NT2/D1 (cell line): Measurements from ENCODE around the gene NNMT.

Experiments
- DNase-seq: peaks from one replicate; pipeline ENCODE4 v3.0.0-alpha.2; 2011; ENCODE audit warnings: low read depth, low spot score
- H3K27me3 ChIP-seq: 2 replicates; pipeline ENCODE4 v1.6.0; 2011; ENCODE audit warnings: mild to moderate bottlenecking; ENCODE audit not compliant: insufficient read length, insufficient read depth
- H3K36me3 ChIP-seq: 2 replicates; pipeline ENCODE4 v1.6.1; 2011; ENCODE audit warnings: mild to moderate bottlenecking, low read length, mixed read lengths; ENCODE audit not compliant: insufficient read depth, insufficient read length
- H3K4me1 ChIP-seq: 2 replicates; pipeline ENCODE4 v1.5.1; 2011; ENCODE audit not compliant: insufficient read depth, insufficient read length
- H3K4me3 ChIP-seq: 2 replicates; pipeline ENCODE4 v1.5.1; 2011; ENCODE audit warnings: low read depth; ENCODE audit not compliant: insufficient read length
- H3K9ac ChIP-seq: 2 replicates; pipeline ENCODE4 v1.6.0; 2011; ENCODE audit warnings: low read depth; ENCODE audit not compliant: insufficient read length
- H3K9me3 ChIP-seq: 2 replicates; pipeline ENCODE4 v1.5.1; 2011; ENCODE audit warnings: mild to moderate bottlenecking, low read length; ENCODE audit not compliant: insufficient read depth
- SUZ12 ChIP-seq: IDR thresholded peaks from 2 replicates; pipeline ENCODE4 v1.6.1; 2011; ENCODE audit not compliant: insufficient read length, insufficient read depth; ENCODE audit errors: extremely low read depth
- YY1 ChIP-seq: IDR thresholded peaks from 2 replicates; pipeline ENCODE4 v1.6.1; 2011; ENCODE audit not compliant: insufficient read length, insufficient read depth
- ZNF274 ChIP-seq: IDR thresholded peaks from 2 replicates; pipeline ENCODE4 v1.6.1; 2011; ENCODE audit warnings: mild to moderate bottlenecking, low read depth, low read length

Gene NNMT

GRCh38 chr11:114279792-114280546 lies 16.2 kb upstream of the NNMT start:
- no peak for TF ChIP-seq SUZ12
- TF ChIP-seq YY1, result no peak
- no peak for TF ChIP-seq ZNF274
- no peaks in the 10 kb centered on the region for H3K9me3 ChIP-seq
- no peak overlapping the region for H3K4me3 ChIP-seq
- no peak for DNase-seq
- H3K9ac ChIP-seq, result no peak overlapping the region
- peaks cover 2% of the 10 kb centered on the region for H3K4me1 ChIP-seq
- H3K36me3 ChIP-seq, result no peaks in the 10 kb centered on the region
- no peaks in the 10 kb centered on the region for H3K27me3 ChIP-seq

- Histone ChIP-seq H3K27me3 (no peaks in the 10 kb centered on the region), H3K4me1 (peaks cover 2% of the 10 kb centered on the region), H3K9ac (no peak overlapping the region), H3K4me3 (no peak overlapping the region), H3K36me3 (no peaks in the 10 kb centered on the region), H3K9me3 (no peaks in the 10 kb centered on the region)
- TF ChIP-seq ZNF274 (no peak), SUZ12 (no peak), YY1 (no peak)
- DNase-seq, result peak; percentile 81
Measured at GRCh38 chr11:114280696-114281095, 15.5 kb upstream of the NNMT start.

GRCh38 chr11:114281388-114281956 lies 14.7 kb upstream of the NNMT start:
- Histone ChIP-seq H3K9ac (no peak overlapping the region), H3K4me1 (peaks cover 2% of the 10 kb centered on the region), H3K4me3 (no peak overlapping the region), H3K27me3 (no peaks in the 10 kb centered on the region), H3K9me3 (no peaks in the 10 kb centered on the region), H3K36me3 (no peaks in the 10 kb centered on the region)
- TF ChIP-seq ZNF274 (no peak), YY1 (no peak), SUZ12 (no peak)
- no peak for DNase-seq

GRCh38 chr11:114282488-114282887 lies 13.7 kb upstream of the NNMT start:
- H3K27me3 ChIP-seq, result no peaks in the 10 kb centered on the region
- no peaks in the 10 kb centered on the region for H3K36me3 ChIP-seq
- H3K9ac ChIP-seq, result no peak overlapping the region
- H3K4me3 ChIP-seq, result no peak overlapping the region
- H3K4me1 ChIP-seq, result peaks cover 2% of the 10 kb centered on the region
- no peak for TF ChIP-seq SUZ12
- TF ChIP-seq ZNF274, result no peak
- no peak for TF ChIP-seq YY1
- no peak for DNase-seq
- H3K9me3 ChIP-seq, result no peaks in the 10 kb centered on the region

GRCh38 chr11:114283422-114283821 lies 12.8 kb upstream of the NNMT start:
- no peak for TF ChIP-seq ZNF274
- TF ChIP-seq YY1, result no peak
- H3K9ac ChIP-seq, result no peak overlapping the region
- no peaks in the 10 kb centered on the region for H3K9me3 ChIP-seq
- peaks cover 2% of the 10 kb centered on the region for H3K4me1 ChIP-seq
- no peak overlapping the region for H3K4me3 ChIP-seq
- DNase-seq, result no peak
- H3K27me3 ChIP-seq, result no peaks in the 10 kb centered on the region
- no peaks in the 10 kb centered on the region for H3K36me3 ChIP-seq

- Histone ChIP-seq H3K9me3 (no peaks in the 10 kb centered on the region), H3K4me1 (peaks cover 2% of the 10 kb centered on the region), H3K36me3 (no peaks in the 10 kb centered on the region), H3K4me3 (no peak overlapping the region), H3K9ac (no peak overlapping the region), H3K27me3 (no peaks in the 10 kb centered on the region)
- TF ChIP-seq ZNF274 (no peak), YY1 (no peak), SUZ12 (no peak)
- no peak for DNase-seq
Measured at GRCh38 chr11:114284021-114284420, 12.2 kb upstream of the NNMT start.

- TF ChIP-seq SUZ12 (no peak), YY1 (no peak), ZNF274 (no peak)
- no peak for DNase-seq
- no peaks in the 10 kb centered on the region for H3K36me3 ChIP-seq
- H3K4me1 ChIP-seq, result peaks cover 2% of the 10 kb centered on the region
- H3K4me3 ChIP-seq, result no peak overlapping the region
- no peaks in the 10 kb centered on the region for H3K27me3 ChIP-seq
- no peaks in the 10 kb centered on the region for H3K9me3 ChIP-seq
- H3K9ac ChIP-seq, result no peak overlapping the region
Measured at GRCh38 chr11:114284914-114285313, 11.3 kb upstream of the NNMT start.
